Smooth muscle cell (in vitro differentiated cells): ENCODE measurements around the gene DCBLD1. TPM values are rescaled to one million over a fixed set of nuclear protein-coding genes. Genes with fewer than 3 reads are reported as not detected.

ENCODE experiments used
- DNase-seq: peaks from one replicate; lab custom pipeline; 2025; ENCODE audit not compliant: unreplicated experiment; lab: John Stamatoyannopoulos, UW
- H2AFZ ChIP-seq: fragments of 200-600 bp; sonication (generic); 2 replicates; pipeline ENCODE4 v1.6.0; 2016; ENCODE audit warnings: antibody characterized with exemption, low read depth, mild to moderate bottlenecking
- H3F3A ChIP-seq: fragments of 200-600 bp; sonication (generic); 2 replicates; pipeline ENCODE4 v1.6.0; 2017; ENCODE audit warnings: antibody characterized with exemption, low read depth
- H3K27ac ChIP-seq: fragments of 200-600 bp; sonication (generic); 2 replicates; pipeline ENCODE4 v1.5.1; 2016; ENCODE audit warnings: low read depth, mild to moderate bottlenecking
- H3K27me3 ChIP-seq: fragments of 200-600 bp; sonication (generic); 2 replicates; pipeline ENCODE4 v1.6.1; 2016; ENCODE audit warnings: low read depth, mild to moderate bottlenecking
- H3K36me3 ChIP-seq: fragments of 200-600 bp; sonication (generic); 2 replicates; pipeline ENCODE4 v1.5.1; 2016; ENCODE audit warnings: low read depth
- H3K4me1 ChIP-seq: fragments of 200-600 bp; sonication (generic); 2 replicates; pipeline ENCODE4 v1.5.1; 2016; ENCODE audit warnings: low read depth
- H3K4me2 ChIP-seq: fragments of 200-600 bp; sonication (generic); 2 replicates; pipeline ENCODE4 v1.6.0; 2016; ENCODE audit warnings: mild to moderate bottlenecking
- H3K4me3 ChIP-seq: fragments of 200-600 bp; sonication (generic); 2 replicates; pipeline ENCODE4 v1.5.1; 2016; ENCODE audit warnings: mild to moderate bottlenecking
- H3K79me2 ChIP-seq: fragments of 200-600 bp; sonication (generic); 2 replicates; pipeline ENCODE4 v1.6.0; 2016; ENCODE audit warnings: low read depth, mild to moderate bottlenecking
- H3K9ac ChIP-seq: fragments of 200-600 bp; sonication (generic); 2 replicates; pipeline ENCODE4 v1.6.0; 2016; ENCODE audit warnings: low read depth
- H3K9me3 ChIP-seq: fragments of 200-600 bp; sonication (generic); replicated peaks from 2 replicates; pipeline ENCODE4 v1.5.1; 2016; ENCODE audit warnings: low read depth
- H4K20me1 ChIP-seq: fragments of 200-600 bp; sonication (generic); 2 replicates; pipeline ENCODE4 v1.6.0; 2016; ENCODE audit warnings: low read depth
- WGBS: methylation state at CpG from one replicate; pipeline ENCODE4 v1.1.7; 2016; ENCODE audit warnings: low lambda C conversion rate; 5-methylcytosine and 5-hydroxymethylcytosine counted together
- polyA plus RNA-seq: library from polyadenylated mRNA; unstranded; fragments of >200 nt; fragmentation: Nextera tagmentation; extraction: Ambion mirVana; gene quantifications from 2 replicates; pipeline ENCODE4 v1.2.1, GENCODE V29; 2016
- total RNA-seq: library from RNA; depleted of rRNA; stranded (reverse); fragments of >200 nt; gene quantifications from 2 replicates; pipeline ENCODE4 v1.2.3, GENCODE V29; 2014
- TF ChIP-seq, protein P1 (sequence below): fragments of 200-600 bp; sonication (generic); IDR thresholded peaks from 2 replicates; pipeline ENCODE4 v1.5.1; 2017; ENCODE audit warnings: borderline replicate concordance, mild to moderate bottlenecking, antibody characterized with exemption; ENCODE audit not compliant: insufficient read depth, poor library complexity, severe bottlenecking

DCBLD1 gene
- total and polyA plus RNA-seq, 2 experiments from 2014 or later: 44.6 to 82.1 TPM

- peaks cover 6% of the 10 kb centered on the region for H3F3A ChIP-seq
- H3K79me2 ChIP-seq: peaks cover 45% of the 10 kb centered on the region
- H3K9ac ChIP-seq: no peak overlapping the region
- H3K4me2 ChIP-seq: peak overlapping the region; percentile 23
- no peaks in the 10 kb centered on the region for H3K9me3 ChIP-seq
- H3K4me1 ChIP-seq: peaks cover 13% of the 10 kb centered on the region
- H2AFZ ChIP-seq: no peak overlapping the region
- H3K27ac ChIP-seq: peak overlapping the region; percentile 37
- no peaks in the 10 kb centered on the region for H4K20me1 ChIP-seq
- 94% methylated on average over 2 of the region's 2 CpGs for WGBS
- DNase-seq: no peak
- no peaks in the 10 kb centered on the region for H3K27me3 ChIP-seq
- H3K36me3 ChIP-seq: no peaks in the 10 kb centered on the region
- no peak overlapping the region for H3K4me3 ChIP-seq
- TF ChIP-seq, protein P1, sequence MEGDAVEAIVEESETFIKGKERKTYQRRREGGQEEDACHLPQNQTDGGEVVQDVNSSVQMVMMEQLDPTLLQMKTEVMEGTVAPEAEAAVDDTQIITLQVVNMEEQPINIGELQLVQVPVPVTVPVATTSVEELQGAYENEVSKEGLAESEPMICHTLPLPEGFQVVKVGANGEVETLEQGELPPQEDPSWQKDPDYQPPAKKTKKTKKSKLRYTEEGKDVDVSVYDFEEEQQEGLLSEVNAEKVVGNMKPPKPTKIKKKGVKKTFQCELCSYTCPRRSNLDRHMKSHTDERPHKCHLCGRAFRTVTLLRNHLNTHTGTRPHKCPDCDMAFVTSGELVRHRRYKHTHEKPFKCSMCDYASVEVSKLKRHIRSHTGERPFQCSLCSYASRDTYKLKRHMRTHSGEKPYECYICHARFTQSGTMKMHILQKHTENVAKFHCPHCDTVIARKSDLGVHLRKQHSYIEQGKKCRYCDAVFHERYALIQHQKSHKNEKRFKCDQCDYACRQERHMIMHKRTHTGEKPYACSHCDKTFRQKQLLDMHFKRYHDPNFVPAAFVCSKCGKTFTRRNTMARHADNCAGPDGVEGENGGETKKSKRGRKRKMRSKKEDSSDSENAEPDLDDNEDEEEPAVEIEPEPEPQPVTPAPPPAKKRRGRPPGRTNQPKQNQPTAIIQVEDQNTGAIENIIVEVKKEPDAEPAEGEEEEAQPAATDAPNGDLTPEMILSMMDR: no peak
Measured at GRCh38 chr6:117506907-117507306, 24.4 kb downstream of the DCBLD1 start.

DNA sequence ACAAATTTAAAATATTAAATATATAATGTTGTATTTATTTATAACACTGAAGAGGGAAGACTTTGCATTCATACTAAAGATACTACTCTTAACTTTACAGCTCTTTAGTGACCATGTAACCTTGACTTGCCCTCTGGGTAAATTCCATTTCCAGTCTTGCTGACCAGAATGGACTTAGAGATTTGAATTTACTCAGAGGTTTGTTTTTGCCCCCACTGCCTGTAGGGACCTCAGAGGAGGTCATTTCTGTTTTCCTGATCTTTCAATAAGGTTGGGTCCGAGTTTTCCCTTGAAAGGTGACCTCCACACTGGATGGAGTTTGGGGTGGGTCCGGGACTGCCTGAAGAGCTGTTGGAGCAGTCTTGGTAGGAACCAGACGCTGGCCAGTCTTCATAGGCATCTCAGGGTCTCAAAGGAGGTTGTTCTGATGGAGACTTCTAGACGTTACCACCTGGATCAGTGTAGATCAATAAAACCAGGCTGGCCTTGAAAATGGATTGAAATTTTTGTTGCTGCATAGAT lies 26.0 kb downstream of the DCBLD1 start:
- peaks cover 29% of the 10 kb centered on the region for H3K4me1 ChIP-seq
- peak overlapping the region; percentile 37 for H3K27ac ChIP-seq
- TF ChIP-seq, protein P1: no peak
- H3K4me2 ChIP-seq: no peak overlapping the region
- no peak for DNase-seq
- H3K36me3 ChIP-seq: no peaks in the 10 kb centered on the region
- no peaks in the 10 kb centered on the region for H3K9me3 ChIP-seq
- H3K27me3 ChIP-seq: no peaks in the 10 kb centered on the region
- no peaks in the 10 kb centered on the region for H4K20me1 ChIP-seq
- H3K4me3 ChIP-seq: no peak overlapping the region
- H2AFZ ChIP-seq: no peak overlapping the region
- no peak overlapping the region for H3K9ac ChIP-seq
- H3K79me2 ChIP-seq: peaks cover 29% of the 10 kb centered on the region
- no peaks in the 10 kb centered on the region for H3F3A ChIP-seq
- 92% methylated on average over 4 of the region's 4 CpGs for WGBS

DNA sequence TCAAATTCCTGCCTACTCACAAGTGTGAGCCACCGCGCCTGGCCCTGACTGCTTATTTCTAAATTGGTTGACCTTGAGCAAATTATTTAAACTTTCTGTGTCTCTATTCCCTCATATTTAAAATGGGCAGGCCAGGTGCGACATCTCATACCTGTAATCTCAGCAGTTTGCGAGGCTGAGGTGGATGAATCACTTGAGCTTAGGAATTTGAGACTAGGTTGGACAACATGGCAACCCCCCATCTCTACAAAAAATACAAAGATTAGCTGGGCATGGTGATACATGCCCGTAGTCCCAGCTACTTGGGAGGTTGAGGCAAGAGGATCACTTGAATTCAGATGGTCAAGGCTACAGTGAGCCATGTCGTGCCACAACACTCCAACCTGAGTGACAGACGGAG lies 26.5 kb downstream of the DCBLD1 start:
- no peak overlapping the region for H3K9ac ChIP-seq
- no peak overlapping the region for H3K4me3 ChIP-seq
- no peaks in the 10 kb centered on the region for H3K36me3 ChIP-seq
- no peak for DNase-seq
- no peaks in the 10 kb centered on the region for H4K20me1 ChIP-seq
- 86% methylated on average over 7 of the region's 7 CpGs for WGBS
- peak overlapping the region; percentile 37 for H3K27ac ChIP-seq
- H3K79me2 ChIP-seq: peaks cover 24% of the 10 kb centered on the region
- no peak overlapping the region for H3K4me2 ChIP-seq
- no peak overlapping the region for H2AFZ ChIP-seq
- no peaks in the 10 kb centered on the region for H3K27me3 ChIP-seq
- H3K9me3 ChIP-seq: no peaks in the 10 kb centered on the region
- no peaks in the 10 kb centered on the region for H3F3A ChIP-seq
- TF ChIP-seq, protein P1: no peak
- H3K4me1 ChIP-seq: peaks cover 35% of the 10 kb centered on the region
